ENCODE data around the gene CREBRF.

The CREBRF gene

DNA sequence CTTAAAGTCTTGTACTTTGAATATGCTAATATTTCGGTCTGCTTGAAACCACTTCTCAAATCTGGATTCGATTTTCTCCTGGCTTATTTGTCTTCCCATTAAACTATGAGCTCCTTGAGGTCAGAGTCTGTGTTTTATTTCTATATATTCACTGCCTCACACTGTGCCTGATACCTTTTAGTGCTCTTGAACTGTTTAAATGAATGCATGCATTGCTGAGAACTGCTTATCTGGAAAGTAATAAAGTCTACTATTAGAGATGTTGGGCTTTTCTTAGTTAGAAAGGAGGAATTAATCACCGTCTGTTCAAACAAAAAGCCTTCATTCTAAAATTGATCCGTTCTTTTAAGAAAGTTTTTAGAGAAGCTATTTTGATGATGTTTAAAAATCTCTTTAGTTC lies 6.0 kb downstream of the CREBRF start:
- Histone ChIP-seq H3K4me3 (ENCODE audit: low read length) (no peak overlapping the region), H3K4me1 (ENCODE audit: low read length) (peaks cover 20% of the 10 kb centered on the region), H2AFZ (ENCODE audit: low read depth, low read length) (no peak overlapping the region), H3K79me2 (ENCODE audit: low read length) (peaks cover 23% of the 10 kb centered on the region), H3K9me3 (ENCODE audit: insufficient read depth, low read length) (no peaks in the 10 kb centered on the region), H3K36me3 (replicated peaks; ENCODE audit: low read depth, low read length) (no peaks in the 10 kb centered on the region), H3K9ac (ENCODE audit: low read length) (no peak overlapping the region), H3K27ac (ENCODE audit: low read length) (no peak overlapping the region), H3K27me3 (ENCODE audit: low read depth, low read length) (no peaks in the 10 kb centered on the region), H4K20me1 (ENCODE audit: insufficient read depth, low read length) (peaks cover 4% of the 10 kb centered on the region; the same call in 1 of the 2 replicates), H3K4me2 (ENCODE audit: low read length) (no peak overlapping the region; the same call in 1 of the 2 replicates)
- no peak for TF ChIP-seq EZH2phosphoT487 (IDR thresholded peaks at IDR 0.05; ENCODE audit: low read depth)
- TF ChIP-seq, protein P1, sequence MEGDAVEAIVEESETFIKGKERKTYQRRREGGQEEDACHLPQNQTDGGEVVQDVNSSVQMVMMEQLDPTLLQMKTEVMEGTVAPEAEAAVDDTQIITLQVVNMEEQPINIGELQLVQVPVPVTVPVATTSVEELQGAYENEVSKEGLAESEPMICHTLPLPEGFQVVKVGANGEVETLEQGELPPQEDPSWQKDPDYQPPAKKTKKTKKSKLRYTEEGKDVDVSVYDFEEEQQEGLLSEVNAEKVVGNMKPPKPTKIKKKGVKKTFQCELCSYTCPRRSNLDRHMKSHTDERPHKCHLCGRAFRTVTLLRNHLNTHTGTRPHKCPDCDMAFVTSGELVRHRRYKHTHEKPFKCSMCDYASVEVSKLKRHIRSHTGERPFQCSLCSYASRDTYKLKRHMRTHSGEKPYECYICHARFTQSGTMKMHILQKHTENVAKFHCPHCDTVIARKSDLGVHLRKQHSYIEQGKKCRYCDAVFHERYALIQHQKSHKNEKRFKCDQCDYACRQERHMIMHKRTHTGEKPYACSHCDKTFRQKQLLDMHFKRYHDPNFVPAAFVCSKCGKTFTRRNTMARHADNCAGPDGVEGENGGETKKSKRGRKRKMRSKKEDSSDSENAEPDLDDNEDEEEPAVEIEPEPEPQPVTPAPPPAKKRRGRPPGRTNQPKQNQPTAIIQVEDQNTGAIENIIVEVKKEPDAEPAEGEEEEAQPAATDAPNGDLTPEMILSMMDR (IDR thresholded peaks at IDR 0.05; ENCODE audit: low read depth, low read length) = no peak

DNA sequence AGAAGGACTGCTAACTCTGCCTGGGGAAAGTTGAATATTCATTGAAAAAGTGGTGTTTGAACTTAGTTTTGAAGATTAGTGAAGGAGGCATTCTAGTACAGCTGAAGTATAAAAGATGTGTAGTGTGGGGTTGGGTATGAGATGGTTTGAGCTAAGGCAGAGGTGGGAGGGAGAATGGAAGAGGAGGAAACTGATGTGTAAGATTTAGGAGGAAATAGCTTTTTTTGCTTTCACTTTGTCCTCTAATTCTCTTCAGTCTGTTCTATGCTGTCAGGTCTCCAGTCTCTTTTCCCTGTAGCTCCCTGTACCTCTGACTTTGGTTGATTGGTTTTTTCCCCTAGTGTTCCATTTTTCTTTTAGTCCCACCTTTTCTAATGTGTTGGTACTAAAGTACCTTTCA lies 9.0 kb downstream of the CREBRF start:
- Histone ChIP-seq H3K4me2 (ENCODE audit: low read length) (peak overlapping the region; percentile 41), H4K20me1 (ENCODE audit: insufficient read depth, low read length) (peaks cover 9% of the 10 kb centered on the region; the same call in 1 of the 2 replicates), H3K27ac (ENCODE audit: low read length) (no peak overlapping the region), H3K27me3 (ENCODE audit: low read depth, low read length) (no peaks in the 10 kb centered on the region), H3K79me2 (ENCODE audit: low read length) (0 out of 2 replicates have a peak, but pooled peaks cover 5% of the 10 kb centered on the region), H3K9me3 (ENCODE audit: insufficient read depth, low read length) (no peaks in the 10 kb centered on the region), H2AFZ (ENCODE audit: low read depth, low read length) (no peak overlapping the region), H3K4me3 (ENCODE audit: low read length) (no peak overlapping the region), H3K36me3 (replicated peaks; ENCODE audit: low read depth, low read length) (no peaks in the 10 kb centered on the region), H3K9ac (ENCODE audit: low read length) (no peak overlapping the region), H3K4me1 (ENCODE audit: low read length) (peaks cover 13% of the 10 kb centered on the region)
- TF ChIP-seq, protein P1 (IDR thresholded peaks at IDR 0.05; ENCODE audit: low read depth, low read length) = no peak
- TF ChIP-seq EZH2phosphoT487 (IDR thresholded peaks at IDR 0.05; ENCODE audit: low read depth) = no peak

DNA sequence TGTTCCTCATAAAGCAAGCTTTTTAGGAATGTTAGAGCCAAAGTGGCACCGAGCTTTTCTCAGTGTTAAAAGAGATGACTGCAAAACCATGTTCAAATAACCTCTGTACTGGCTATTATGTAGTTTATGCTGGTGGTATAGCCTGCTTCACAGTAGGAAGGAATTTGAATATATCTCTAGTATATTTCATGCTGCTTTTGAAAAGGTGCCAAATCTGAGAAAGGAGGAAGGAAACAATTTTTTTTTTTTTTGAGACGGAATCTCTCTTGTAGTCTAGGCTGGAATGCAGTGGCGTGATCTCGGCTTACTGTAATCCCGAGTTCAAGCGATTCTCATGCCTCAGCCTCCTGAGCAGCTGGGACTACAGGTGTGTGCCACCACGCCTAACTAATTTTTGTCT lies 13.5 kb downstream of the CREBRF start:
- no peak overlapping the region for H3K27ac ChIP-seq (ENCODE audit: low read length)
- H3K36me3 ChIP-seq (replicated peaks; ENCODE audit: low read depth, low read length) = no peaks in the 10 kb centered on the region
- H3K9ac ChIP-seq (ENCODE audit: low read length) = no peak overlapping the region
- H3K9me3 ChIP-seq (ENCODE audit: insufficient read depth, low read length) = no peaks in the 10 kb centered on the region
- H2AFZ ChIP-seq (ENCODE audit: low read depth, low read length) = no peak overlapping the region
- H3K4me3 ChIP-seq (ENCODE audit: low read length) = no peak overlapping the region
- TF ChIP-seq, protein P1 (IDR thresholded peaks at IDR 0.05; ENCODE audit: low read depth, low read length) = no peak
- no peak for TF ChIP-seq EZH2phosphoT487 (IDR thresholded peaks at IDR 0.05; ENCODE audit: low read depth)
- H3K4me1 ChIP-seq (ENCODE audit: low read length) = peaks cover 6% of the 10 kb centered on the region
- H3K4me2 ChIP-seq (ENCODE audit: low read length) = no peak overlapping the region
- H3K79me2 ChIP-seq (ENCODE audit: low read length) = no peaks in the 10 kb centered on the region
- H3K27me3 ChIP-seq (ENCODE audit: low read depth, low read length) = no peaks in the 10 kb centered on the region
- peaks cover 13% of the 10 kb centered on the region; the same call in 1 of the 2 replicates for H4K20me1 ChIP-seq (ENCODE audit: insufficient read depth, low read length)

DNA sequence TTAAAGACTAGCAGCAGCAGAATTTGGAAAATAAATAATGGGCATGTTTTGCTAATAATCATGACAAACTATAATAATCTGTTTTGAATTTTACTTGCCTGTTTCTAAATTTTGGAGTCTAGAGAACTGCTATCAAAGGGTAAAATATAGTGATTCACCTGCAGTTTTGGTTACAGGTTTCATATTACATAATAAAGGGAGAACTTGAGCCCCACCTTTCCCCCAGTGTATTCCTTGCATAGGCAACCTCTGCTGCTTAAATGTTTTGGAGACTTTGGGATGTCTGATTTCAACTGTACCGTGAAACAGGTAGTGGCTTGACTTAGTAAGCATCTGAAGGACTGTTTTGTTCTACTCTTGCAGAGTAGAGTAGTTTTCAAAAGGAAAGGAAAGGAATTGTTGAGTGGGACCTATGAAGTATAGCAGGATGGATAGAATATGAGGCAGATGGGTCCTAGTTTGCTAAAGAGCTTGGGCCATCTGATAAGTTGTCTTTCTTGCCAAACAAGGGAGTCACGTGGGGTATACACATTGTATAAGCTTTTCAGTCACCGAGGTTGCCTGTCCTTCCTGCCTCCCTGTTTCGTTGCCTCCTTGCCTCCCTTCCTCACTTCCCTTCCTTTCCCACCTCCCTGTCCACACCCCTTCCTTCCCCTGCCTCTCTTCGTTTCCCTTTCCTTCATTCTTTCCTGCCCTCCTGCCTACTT lies 19.1 kb downstream of the CREBRF start:
- H3K4me1 ChIP-seq (ENCODE audit: low read length) = no peaks in the 10 kb centered on the region
- no peak for TF ChIP-seq EZH2phosphoT487 (IDR thresholded peaks at IDR 0.05; ENCODE audit: low read depth)
- H3K9me3 ChIP-seq (ENCODE audit: insufficient read depth, low read length) = no peaks in the 10 kb centered on the region
- no peaks in the 10 kb centered on the region for H3K79me2 ChIP-seq (ENCODE audit: low read length)
- H3K27me3 ChIP-seq (ENCODE audit: low read depth, low read length) = no peaks in the 10 kb centered on the region
- H4K20me1 ChIP-seq (ENCODE audit: insufficient read depth, low read length) = peaks cover 13% of the 10 kb centered on the region; the same call in 1 of the 2 replicates
- no peaks in the 10 kb centered on the region for H3K36me3 ChIP-seq (replicated peaks; ENCODE audit: low read depth, low read length)
- no peak overlapping the region for H3K27ac ChIP-seq (ENCODE audit: low read length)
- H3K4me2 ChIP-seq (ENCODE audit: low read length) = no peak overlapping the region
- no peak overlapping the region for H3K9ac ChIP-seq (ENCODE audit: low read length)
- no peak overlapping the region for H2AFZ ChIP-seq (ENCODE audit: low read depth, low read length)
- no peak overlapping the region for H3K4me3 ChIP-seq (ENCODE audit: low read length)

All from OCI-LY3 (cell line).